Muscle of back (tissue), 11 donors: Measurements from ENCODE around the gene PEX13. TPM values are rescaled to one million over a fixed set of nuclear protein-coding genes. Genes with fewer than 3 reads are reported as not detected.

Source experiments
- DNase-seq, 3 donors: peaks; one replicate each; pipeline versions ENCODE4 v3.0.0 to v3.0.0-alpha.2; 2013
- polyA plus RNA-seq, 10 donors: library from polyadenylated mRNA; unstranded; fragments of 120-200 nt; gene quantifications; one replicate each; pipeline ENCODE4 v1.2.1, GENCODE V29; 2013; ENCODE audit not compliant: insufficient read length in 10 of 10

Gene PEX13
- polyA plus RNA-seq, 10 donors = 19.4 to 26.3 (median 22.3) TPM

DNA sequence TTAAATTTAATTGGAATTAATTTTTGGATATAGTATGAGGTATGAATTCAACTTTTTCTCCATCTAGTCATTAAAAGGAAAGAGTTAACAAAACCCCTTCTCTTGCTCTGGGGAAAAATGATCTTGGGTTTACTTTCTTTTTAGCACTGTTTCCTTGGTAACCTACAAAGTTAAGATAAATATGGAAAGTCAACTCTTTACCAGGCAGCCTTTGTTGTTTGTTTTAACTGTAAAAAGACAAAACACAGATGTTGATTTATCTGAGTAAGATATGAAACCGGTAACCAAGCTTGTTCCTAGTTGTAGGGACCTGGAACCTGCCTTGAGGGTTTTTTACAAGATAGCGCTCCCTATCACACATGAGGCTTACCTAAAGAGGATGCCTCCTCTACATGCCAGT is 38.0 kb downstream of the PEX13 start:
- peak in 1 of 3 donors; percentile 13 for DNase-seq

DNA sequence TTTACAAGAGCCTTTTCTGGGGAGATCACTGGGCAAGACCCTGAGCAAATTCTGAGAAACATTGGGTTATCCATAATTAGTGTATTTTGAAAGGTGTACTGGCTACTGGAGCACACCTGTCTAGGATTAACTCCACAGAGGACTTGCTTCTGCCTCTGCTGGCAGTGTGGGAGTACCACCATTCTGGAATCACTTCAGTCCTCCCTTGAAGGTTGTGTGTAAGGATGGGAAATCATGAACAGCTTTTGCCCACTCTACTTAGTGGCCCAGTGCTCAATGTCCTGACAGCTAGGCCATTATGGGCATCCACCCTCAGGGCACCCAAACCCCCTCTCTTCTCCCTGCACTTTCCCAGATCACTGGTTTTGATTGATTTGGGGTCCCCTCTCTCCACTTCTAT is 40.0 kb downstream of the PEX13 start:
- no peak for DNase-seq

- DNase-seq = no peak
These were observed 41.9 kb downstream of the PEX13 start for GRCh38 chr2:61059382-61059781.

GRCh38 chr2:61065714-61066709 is 48.5 kb downstream of the PEX13 start, which contains the start of gene SANBR:
Gene SANBR (plus strand): TSS chr2:61065871. CDS start chr2:61070351, 4,480 bp downstream.
- DNase-seq = peak; percentile 82 to 94 (median 86)

- DNase-seq = no peak
These were observed 56.6 kb downstream of the PEX13 start for GRCh38 chr2:61074100-61074499.

GRCh38 chr2:61085883-61086282 is 68.4 kb downstream of the PEX13 start:
- no peak for DNase-seq

DNA sequence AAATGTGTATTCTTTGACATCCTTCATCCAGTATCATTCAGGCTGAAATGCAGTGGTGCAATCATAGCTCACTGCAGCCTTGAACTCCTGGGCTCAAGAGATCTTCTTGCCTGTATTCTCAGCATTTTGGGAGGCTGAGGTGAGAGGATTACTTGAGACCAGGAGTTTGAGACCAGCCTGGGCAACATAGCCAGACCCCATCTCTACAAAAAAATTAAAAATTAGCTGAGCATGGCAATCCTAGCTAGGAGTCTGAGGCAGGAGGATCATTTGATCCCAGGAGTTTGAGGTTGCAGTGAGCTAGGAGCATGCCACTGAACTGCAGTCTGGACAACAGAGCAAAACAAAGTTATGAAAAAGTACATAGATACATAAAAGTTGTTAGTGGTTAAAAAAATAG is 72.3 kb downstream of the PEX13 start:
- no peak for DNase-seq

GRCh38 chr2:61090386-61090921 is 72.9 kb downstream of the PEX13 start:
- no peak for DNase-seq

GRCh38 chr2:61091485-61091884 is 74.0 kb downstream of the PEX13 start:
- DNase-seq = no peak

GRCh38 chr2:61096438-61096837 is 78.9 kb downstream of the PEX13 start:
- no peak for DNase-seq

DNA sequence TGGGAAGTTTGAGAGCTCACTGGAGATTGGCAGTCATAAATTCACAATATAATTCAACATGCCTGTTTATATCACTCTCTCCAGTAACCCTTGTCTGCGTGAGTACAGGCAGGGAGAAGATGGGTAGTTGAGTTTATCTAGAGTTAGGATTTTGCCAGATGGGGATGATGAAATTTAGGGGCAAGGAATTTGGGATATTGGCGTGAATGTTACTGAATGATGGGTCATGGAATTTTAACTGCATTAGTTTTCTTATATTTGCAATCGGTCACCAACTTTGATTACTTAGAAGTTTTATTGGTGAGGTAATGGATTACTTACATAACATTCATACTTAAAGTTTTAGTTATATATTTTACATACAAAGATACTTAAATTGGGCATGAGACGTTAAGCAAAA is 83.3 kb downstream of the PEX13 start:
- no peak for DNase-seq

Other genes with a start within 250 kb of the PEX13 start
- 1 to 10 TPM; 2.9 to 6.0 (median 5.0) TPM for gene REL, start 136.1 kb upstream of the PEX13 start, polyA plus RNA-seq
- 1 to 10 TPM; 4.0 to 6.6 (median 5.1) TPM for gene PUS10, start 535 bp downstream of the PEX13 start, polyA plus RNA-seq
- gene SANBR, start 48.2 kb downstream of the PEX13 start, polyA plus RNA-seq = 10 to 100 TPM in 6 of 10 donors, 1 to 10 TPM in 4; 6.9 to 19.6 (median 11.5) TPM
- gene C2orf74, start 144.5 kb downstream of the PEX13 start, polyA plus RNA-seq = 10 to 100 TPM; 15.3 to 33.7 (median 21.3) TPM